RWPE2 (cell line): Measurements from ENCODE around the gene G3BP1.
"Not testable (repeated sequence)": the region's sequence is repeated elsewhere in the genome, so short reads cannot be mapped to it uniquely, and the experiment has no call there.

ENCODE experiments used
- ATAC-seq: fragments of 200-7000 bp; cut with Tn5 transposase; 3 replicates; pipeline ENCODE4 v1.9.1; 2021; ENCODE audit warnings: low read depth
- DNase-seq: peaks from one replicate; pipeline ENCODE4 v3.0.0-alpha.2; 2020; ENCODE audit warnings: low spot score
- H3K27ac ChIP-seq: fragments of 450-650 bp; 2 replicates; pipeline ENCODE4 v1.5.1; 2017; ENCODE audit warnings: mild to moderate bottlenecking; ENCODE audit not compliant: poor library complexity, severe bottlenecking
- H3K27me3 ChIP-seq: fragments of 250-450 bp; sonication (Bioruptor Pico); 2 replicates; pipeline ENCODE4 v1.5.1; 2021; ENCODE audit warnings: mild to moderate bottlenecking, moderate library complexity; ENCODE audit not compliant: insufficient read depth, poor library complexity, severe bottlenecking
- H3K36me3 ChIP-seq: fragments of 250-450 bp; sonication (Bioruptor Pico); 2 replicates; pipeline ENCODE4 v1.5.1; 2020; ENCODE audit warnings: low read depth, mild to moderate bottlenecking, moderate library complexity
- H3K4me1 ChIP-seq: fragments of 250-450 bp; sonication (Bioruptor Pico); 2 replicates; pipeline ENCODE4 v1.5.1; 2021; ENCODE audit warnings: mild to moderate bottlenecking, moderate library complexity; ENCODE audit not compliant: insufficient read depth, poor library complexity, severe bottlenecking
- H3K4me3 ChIP-seq: fragments of 250-450 bp; sonication (Bioruptor Pico); 2 replicates; pipeline ENCODE4 v1.5.1; 2021; ENCODE audit warnings: mild to moderate bottlenecking, moderate library complexity; ENCODE audit not compliant: severe bottlenecking
- H3K9me3 ChIP-seq: fragments of 250-450 bp; sonication (Bioruptor Pico); 2 replicates; pipeline ENCODE4 v1.5.1; 2021; ENCODE audit warnings: mild to moderate bottlenecking, moderate library complexity; ENCODE audit not compliant: severe bottlenecking
- TF ChIP-seq, protein P1 (sequence below): fragments of 450-650 bp; IDR thresholded peaks from one replicate; pipeline ENCODE4 v1.5.1; 2017; ENCODE audit warnings: mild to moderate bottlenecking, moderate library complexity; ENCODE audit not compliant: poor library complexity, severe bottlenecking

Gene G3BP1

GRCh38 chr5:151829370-151829769, 57.6 kb downstream of the G3BP1 start:
- H3K4me3 ChIP-seq, result no peak overlapping the region
- H3K4me1 ChIP-seq, result no peaks in the 10 kb centered on the region
- no peaks in the 10 kb centered on the region for H3K27me3 ChIP-seq
- no peak for DNase-seq
- no peak overlapping the region for H3K27ac ChIP-seq
- TF ChIP-seq, protein P1, sequence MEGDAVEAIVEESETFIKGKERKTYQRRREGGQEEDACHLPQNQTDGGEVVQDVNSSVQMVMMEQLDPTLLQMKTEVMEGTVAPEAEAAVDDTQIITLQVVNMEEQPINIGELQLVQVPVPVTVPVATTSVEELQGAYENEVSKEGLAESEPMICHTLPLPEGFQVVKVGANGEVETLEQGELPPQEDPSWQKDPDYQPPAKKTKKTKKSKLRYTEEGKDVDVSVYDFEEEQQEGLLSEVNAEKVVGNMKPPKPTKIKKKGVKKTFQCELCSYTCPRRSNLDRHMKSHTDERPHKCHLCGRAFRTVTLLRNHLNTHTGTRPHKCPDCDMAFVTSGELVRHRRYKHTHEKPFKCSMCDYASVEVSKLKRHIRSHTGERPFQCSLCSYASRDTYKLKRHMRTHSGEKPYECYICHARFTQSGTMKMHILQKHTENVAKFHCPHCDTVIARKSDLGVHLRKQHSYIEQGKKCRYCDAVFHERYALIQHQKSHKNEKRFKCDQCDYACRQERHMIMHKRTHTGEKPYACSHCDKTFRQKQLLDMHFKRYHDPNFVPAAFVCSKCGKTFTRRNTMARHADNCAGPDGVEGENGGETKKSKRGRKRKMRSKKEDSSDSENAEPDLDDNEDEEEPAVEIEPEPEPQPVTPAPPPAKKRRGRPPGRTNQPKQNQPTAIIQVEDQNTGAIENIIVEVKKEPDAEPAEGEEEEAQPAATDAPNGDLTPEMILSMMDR, result no peak
- H3K9me3 ChIP-seq, result peaks cover 19% of the 10 kb centered on the region
- no peak for ATAC-seq
- peaks cover 57% of the 10 kb centered on the region for H3K36me3 ChIP-seq

DNA sequence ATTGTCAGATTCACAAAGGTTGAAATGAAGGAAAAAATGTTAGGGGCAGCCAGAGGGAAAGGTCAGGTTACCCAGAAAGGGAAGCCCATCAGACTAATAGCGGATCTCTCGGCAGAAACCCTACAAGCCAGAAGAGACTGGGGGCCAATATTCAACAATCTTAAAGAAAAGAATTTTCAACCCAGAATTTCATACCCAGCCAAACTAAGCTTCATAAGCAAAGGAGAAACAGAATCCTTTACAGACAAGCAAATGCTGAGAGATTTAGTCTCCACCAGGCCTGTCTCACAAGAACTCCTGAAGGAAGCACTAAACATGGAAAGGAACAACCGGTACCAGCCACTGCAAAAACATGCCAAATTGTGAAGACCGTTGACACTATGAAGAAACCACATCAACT, 61.1 kb downstream of the G3BP1 start:
- H3K9me3 ChIP-seq, result peaks cover 28% of the 10 kb centered on the region
- not testable (repeated sequence) for H3K27ac ChIP-seq

GRCh38 chr5:151846765-151847164, 75.0 kb downstream of the G3BP1 start:
- ATAC-seq (no peak), DNase-seq (no peak)
- H3K36me3 ChIP-seq, result no peaks in the 10 kb centered on the region
- TF ChIP-seq, protein P1, result no peak
- H3K9me3 ChIP-seq, result no peaks in the 10 kb centered on the region
- H3K27ac ChIP-seq, result no peak overlapping the region
- no peaks in the 10 kb centered on the region for H3K4me1 ChIP-seq
- no peak overlapping the region for H3K4me3 ChIP-seq
- no peaks in the 10 kb centered on the region for H3K27me3 ChIP-seq

More for the DNA sequence above, 61.1 kb downstream of the G3BP1 start:
- H3K36me3 ChIP-seq, result peaks cover 24% of the 10 kb centered on the region
- not testable (repeated sequence) for DNase-seq, ATAC-seq, H3K4me3 ChIP-seq, H3K27me3 ChIP-seq, H3K4me1 ChIP-seq

GRCh38 chr5:151847871-151848270, 76.1 kb downstream of the G3BP1 start:
- Histone ChIP-seq H3K4me1 (no peaks in the 10 kb centered on the region), H3K27me3 (no peaks in the 10 kb centered on the region), H3K9me3 (no peaks in the 10 kb centered on the region), H3K4me3 (no peak overlapping the region), H3K27ac (no peak overlapping the region), H3K36me3 (no peaks in the 10 kb centered on the region)
- DNase-seq (no peak), ATAC-seq (no peak)
- TF ChIP-seq, protein P1, result no peak

DNA sequence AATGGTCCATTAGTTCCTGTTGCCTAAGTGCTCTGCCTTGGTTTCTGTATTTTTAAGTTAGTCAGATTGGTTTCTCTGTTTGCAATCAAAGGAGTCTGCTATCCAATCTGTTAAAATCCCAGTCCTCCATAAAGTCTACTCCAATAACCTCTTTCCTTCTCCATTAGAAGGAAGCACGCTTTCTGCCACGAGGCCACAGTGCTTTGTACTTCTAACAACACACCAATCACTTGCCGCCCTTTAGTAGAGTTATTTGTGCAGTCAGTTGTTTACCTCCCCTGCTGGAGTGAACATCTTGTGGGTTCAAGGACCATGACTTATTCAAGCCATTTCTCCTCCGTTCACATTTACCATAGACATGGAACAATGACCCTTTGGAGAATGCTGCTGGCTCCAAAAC, 83.9 kb downstream of the G3BP1 start:
- no peak for DNase-seq
- Histone ChIP-seq H3K27me3 (no peaks in the 10 kb centered on the region), H3K4me1 (no peaks in the 10 kb centered on the region), H3K9me3 (no peaks in the 10 kb centered on the region), H3K36me3 (no peaks in the 10 kb centered on the region), H3K27ac (no peak overlapping the region), H3K4me3 (no peak overlapping the region)
- TF ChIP-seq, protein P1, result no peak
- ATAC-seq, result no peak
